GM18868 (cell line): Measurements from ENCODE around the gene ANKS1B.
A peak's percentile ranks its signal among the peaks of the same experiment; 100 is the strongest.
"Not testable (repeated sequence)": the region's sequence is repeated elsewhere in the genome, so short reads cannot be mapped to it uniquely, and the experiment has no call there.

ENCODE experiments used
- ATAC-seq: cut with Tn5 transposase; IDR thresholded peaks from one replicate; pipeline ENCODE4 v1.9.1; 2021; ENCODE audit warnings: mild to moderate bottlenecking, moderate library complexity; ENCODE audit not compliant: unreplicated experiment

ANKS1B gene

GRCh38 chr12:99984271-99985128 lies at the start of gene ANKS1B:
Gene ANKS1B, minus strand, starts transcription at chr12:99984936. Its CDS starts 699 bp downstream, at chr12:99984237.
- ATAC-seq = peak; percentile 75

- ATAC-seq = no peak
Observed at GRCh38 chr12:100031836-100032235, 47.1 kb upstream of the ANKS1B start.

- ATAC-seq = no peak
Observed at GRCh38 chr12:100027671-100028070, 42.9 kb upstream of the ANKS1B start.

DNA sequence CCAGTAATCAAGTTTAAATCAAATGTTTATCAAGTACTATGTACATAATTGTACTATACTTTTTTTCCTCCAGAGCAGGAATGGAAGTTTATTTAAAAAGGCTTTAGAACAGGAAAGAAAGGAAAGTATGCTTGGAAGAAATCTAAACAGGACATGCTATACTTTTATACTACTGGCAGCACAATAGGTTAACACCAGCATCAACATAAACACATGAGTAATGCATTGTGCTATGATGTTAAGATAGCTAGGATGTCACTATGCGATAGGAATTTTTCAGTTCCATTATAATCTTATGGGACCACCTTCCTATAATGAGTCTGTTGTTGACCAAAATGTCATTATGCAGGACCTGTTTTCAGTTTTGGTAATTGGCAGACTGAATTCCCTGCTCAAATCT lies 41.5 kb upstream of the ANKS1B start:
- no peak for ATAC-seq

GRCh38 chr12:100024974-100025555 lies 40.3 kb upstream of the ANKS1B start:
- no peak for ATAC-seq

DNA sequence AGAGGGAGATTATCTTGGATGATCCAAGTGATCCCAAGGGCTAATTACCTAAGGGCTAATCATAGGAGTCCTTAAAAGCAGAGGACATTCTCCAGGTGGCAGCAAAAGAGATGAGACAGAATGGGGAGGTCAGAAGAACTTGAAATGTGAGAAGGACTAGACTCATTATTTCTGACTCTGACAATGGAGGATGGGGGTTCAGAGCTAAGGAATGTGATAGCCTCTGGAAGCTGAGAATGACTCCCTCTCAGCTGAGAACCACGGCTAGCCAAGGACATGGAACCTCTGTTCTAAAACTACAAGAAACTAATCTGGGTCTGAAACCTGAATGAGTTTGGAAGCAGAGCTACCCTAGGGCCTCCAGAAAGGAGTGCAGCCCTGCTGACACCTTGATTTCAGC lies 35.6 kb upstream of the ANKS1B start:
- ATAC-seq = no peak

DNA sequence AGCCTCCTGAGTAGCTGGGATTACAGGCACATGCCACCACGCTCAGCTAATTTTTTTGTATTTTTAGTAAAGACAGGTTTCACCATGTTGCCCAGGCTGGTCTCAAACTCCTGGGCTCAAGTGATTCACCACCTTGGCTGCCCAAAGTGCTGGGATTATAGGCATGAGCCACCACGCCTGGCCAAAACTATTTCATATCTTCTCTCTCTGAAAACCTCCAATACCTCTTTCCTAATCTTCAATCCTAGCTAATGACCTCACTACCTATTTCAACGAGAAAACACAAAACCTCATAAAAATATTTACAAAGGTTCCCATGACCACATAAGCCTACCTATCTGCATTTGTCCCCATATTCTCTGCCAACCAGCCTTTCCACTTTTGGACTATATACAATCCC lies 32.3 kb upstream of the ANKS1B start:
- ATAC-seq = no peak

GRCh38 chr12:100016304-100016703 lies 31.6 kb upstream of the ANKS1B start:
- ATAC-seq = not testable (repeated sequence)

DNA sequence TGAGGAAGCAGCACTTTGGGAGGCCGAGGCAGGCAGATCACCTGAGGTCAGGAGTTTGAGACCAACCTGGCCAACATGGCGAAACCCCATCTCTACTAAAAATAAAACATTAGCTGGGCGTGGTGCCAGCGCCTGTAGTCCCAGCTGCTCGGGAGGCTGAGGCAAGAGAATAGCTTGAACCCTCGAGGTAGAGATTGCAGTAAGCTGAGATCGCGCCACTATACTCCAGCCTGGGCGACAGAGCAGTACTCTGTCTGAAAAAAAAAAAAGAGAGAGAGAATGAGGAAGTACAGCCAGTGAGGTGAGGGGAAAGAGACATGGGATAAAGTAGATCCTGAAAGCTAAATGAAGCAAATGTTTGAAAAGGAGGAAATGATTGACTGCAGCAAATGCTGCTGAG lies 21.1 kb upstream of the ANKS1B start:
- not testable (repeated sequence) for ATAC-seq

- no peak for ATAC-seq
Observed at GRCh38 chr12:99997806-99998205, 13.1 kb upstream of the ANKS1B start.

GRCh38 chr12:99996095-99996494 lies 11.4 kb upstream of the ANKS1B start:
- ATAC-seq = no peak

DNA sequence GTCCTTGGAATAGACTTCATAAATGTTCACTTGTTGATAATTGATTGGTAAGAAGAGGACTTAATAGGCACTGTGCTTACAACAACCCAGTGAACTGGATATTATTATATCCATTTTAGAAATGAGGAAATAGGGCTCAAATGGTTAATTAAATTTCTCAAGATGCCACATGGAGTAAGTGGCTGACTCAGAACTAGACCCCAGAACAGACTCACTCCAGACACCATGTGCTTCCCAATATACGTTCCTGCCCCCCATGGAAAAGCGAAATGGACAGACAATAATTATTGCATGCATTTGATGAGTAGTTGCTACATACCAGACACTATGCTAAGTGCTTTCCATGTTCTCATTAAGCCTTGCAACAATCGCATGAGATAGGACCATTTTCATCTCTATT lies 895 bp upstream of the ANKS1B start:
- no peak for ATAC-seq

GRCh38 chr12:99985129-99985570 lies 414 bp upstream of the ANKS1B start:
- ATAC-seq = no peak

DNA sequence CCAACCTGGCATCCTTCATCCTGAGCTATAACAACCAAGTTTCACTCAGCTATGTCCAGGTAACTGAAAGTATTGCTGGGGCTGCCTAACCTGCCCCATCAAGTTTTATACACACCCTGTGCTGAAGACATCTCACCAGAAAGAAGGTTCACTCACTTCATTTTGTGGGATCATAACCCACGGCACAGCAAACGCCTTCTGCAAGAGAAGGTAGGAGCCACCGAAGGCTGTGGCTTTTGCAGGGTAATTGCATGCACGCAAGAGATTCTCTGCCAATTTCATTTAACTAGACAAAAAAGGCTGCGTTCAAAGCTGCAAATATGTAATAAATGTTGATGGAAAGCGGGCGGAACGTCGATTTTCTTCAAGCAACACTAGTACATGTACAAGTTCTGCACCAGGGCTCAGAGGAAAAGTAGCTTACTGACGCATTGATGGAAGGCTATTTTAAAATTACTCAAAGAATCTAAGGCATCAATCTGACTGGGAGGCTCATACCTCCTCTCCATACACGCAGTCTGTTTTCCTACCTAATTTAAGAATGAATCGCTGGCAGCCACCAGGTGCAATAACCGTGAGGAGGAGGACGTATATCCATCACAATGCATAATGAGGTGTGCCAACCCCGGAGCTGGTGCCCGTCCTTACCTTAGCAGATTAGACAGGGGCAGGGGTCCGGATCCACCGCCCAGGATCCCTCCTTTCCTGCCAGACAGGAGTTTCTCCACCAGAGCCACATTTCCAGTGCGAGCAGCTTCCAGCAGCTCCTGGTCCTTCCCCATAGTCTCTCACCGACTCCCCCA lies 1.1 kb downstream of the ANKS1B start:
- no peak for ATAC-seq

DNA sequence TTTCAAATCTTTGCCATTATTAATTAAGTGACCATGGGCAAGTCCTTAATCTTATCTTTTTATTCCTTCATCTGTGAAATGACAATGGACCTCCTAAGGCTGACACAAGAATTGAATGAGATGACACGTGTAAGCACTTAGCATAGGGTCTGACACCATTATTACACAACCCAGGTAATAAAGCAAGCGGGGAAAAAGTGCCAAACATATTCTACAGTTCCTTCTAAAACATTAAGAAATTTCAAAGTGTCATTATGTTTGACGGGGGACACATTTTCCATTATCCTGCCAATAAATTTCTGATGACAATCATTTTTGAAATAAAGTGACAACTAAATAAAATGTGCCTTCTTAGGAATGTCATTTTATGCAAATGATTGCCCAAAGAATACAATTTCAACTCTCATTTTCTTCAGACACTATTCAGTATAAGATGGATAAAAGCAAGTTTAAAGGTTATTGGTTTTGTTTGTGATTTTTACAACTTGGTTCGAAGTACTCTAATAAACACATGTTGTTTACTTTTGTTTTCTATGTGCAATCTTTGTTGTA lies 3.0 kb downstream of the ANKS1B start:
- ATAC-seq = no peak

- no peak for ATAC-seq
Observed at GRCh38 chr12:99979471-99979870, 5.3 kb downstream of the ANKS1B start.

GRCh38 chr12:99978152-99978551 lies 6.6 kb downstream of the ANKS1B start:
- ATAC-seq = no peak

DNA sequence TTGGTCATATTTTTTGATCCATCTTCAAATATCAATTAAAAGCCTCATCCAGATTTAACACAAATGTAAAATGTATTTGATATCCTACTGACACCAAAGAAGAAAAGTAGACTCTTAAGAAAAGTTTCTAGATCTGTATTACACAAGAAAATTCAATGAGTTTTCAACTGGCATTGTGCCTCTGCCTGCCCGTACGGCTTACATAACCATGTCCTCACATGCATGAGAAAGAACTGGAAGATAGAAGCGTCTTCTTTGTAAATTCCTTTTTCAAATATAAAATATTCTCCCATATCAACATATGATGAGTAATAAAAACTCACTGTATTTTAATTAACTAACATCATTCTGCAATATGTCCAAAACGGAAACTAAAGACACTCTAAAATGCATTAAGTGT lies 7.2 kb downstream of the ANKS1B start:
- ATAC-seq = no peak

GRCh38 chr12:99976762-99977161 lies 8.0 kb downstream of the ANKS1B start:
- no peak for ATAC-seq

- no peak for ATAC-seq
Observed at GRCh38 chr12:99975321-99975720, 9.4 kb downstream of the ANKS1B start.

DNA sequence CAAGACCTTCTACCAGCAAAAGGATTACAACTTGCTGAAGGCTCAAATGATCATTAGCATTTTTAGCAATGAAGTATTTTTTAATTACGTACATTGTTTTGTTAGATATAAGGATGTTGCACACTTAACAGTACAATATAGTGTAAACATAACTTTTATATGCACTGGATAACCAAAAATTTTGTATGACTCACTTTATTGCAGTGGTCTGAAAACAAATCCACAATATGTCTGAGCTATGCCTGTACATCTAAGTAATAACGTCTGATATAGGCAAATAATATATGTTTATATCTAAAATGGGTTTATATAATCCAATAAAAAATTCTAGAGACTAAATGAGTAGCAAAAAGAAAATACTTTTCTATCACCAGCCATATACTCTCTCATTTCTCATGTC lies 10.6 kb downstream of the ANKS1B start:
- ATAC-seq = no peak
